LNCaP clone FGC (cell line): Measurements from ENCODE around the gene SF1.

Experiments
- DNase-seq: peaks from one replicate; pipeline ENCODE4 v3.0.0-alpha.2; 2011; ENCODE audit warnings: low read depth
- H3K4me3 ChIP-seq: 2 replicates; pipeline ENCODE4 v1.5.1; 2011; ENCODE audit warnings: mild to moderate bottlenecking, low read depth, low read length, control low read depth
- CTCF ChIP-seq: IDR thresholded peaks from 2 replicates; pipeline ENCODE4 v1.5.1; 2012; ENCODE audit warnings: mild to moderate bottlenecking; ENCODE audit not compliant: control insufficient read depth, insufficient read depth; ENCODE audit errors: extremely low read depth

Gene SF1

GRCh38 chr11:64774144-64774543 lies 4.2 kb downstream of the SF1 start:
- no peak overlapping the region for H3K4me3 ChIP-seq

GRCh38 chr11:64772303-64773018 lies 5.9 kb downstream of the SF1 start:
- no peak for TF ChIP-seq CTCF
- no peak overlapping the region for H3K4me3 ChIP-seq
- no peak for DNase-seq

More at GRCh38 chr11:64774144-64774543, 4.2 kb downstream of the SF1 start:
- no peak for TF ChIP-seq CTCF
- DNase-seq: no peak

- no peak for DNase-seq
- H3K4me3 ChIP-seq: no peak overlapping the region
- TF ChIP-seq CTCF: no peak
Observed at GRCh38 chr11:64771861-64772260, 6.5 kb downstream of the SF1 start.

- no peak for DNase-seq
- no peak overlapping the region for H3K4me3 ChIP-seq
- no peak for TF ChIP-seq CTCF
Observed at GRCh38 chr11:64770120-64770519, 8.2 kb downstream of the SF1 start.

- TF ChIP-seq CTCF: no peak
- no peak overlapping the region for H3K4me3 ChIP-seq
- no peak for DNase-seq
Observed at GRCh38 chr11:64769283-64769682, 9.1 kb downstream of the SF1 start.

- no peak for TF ChIP-seq CTCF
- no peak overlapping the region for H3K4me3 ChIP-seq
- DNase-seq: no peak
Observed at GRCh38 chr11:64768300-64768694, 10.0 kb downstream of the SF1 start.
